HG02759 (cell line): ENCODE data around the gene SLC35A2.

Experiments used
- ATAC-seq: cut with Tn5 transposase; IDR thresholded peaks from one replicate; pipeline ENCODE4 v1.9.1; 2021; ENCODE audit warnings: mild to moderate bottlenecking, moderate library complexity; ENCODE audit not compliant: unreplicated experiment

Gene SLC35A2

DNA sequence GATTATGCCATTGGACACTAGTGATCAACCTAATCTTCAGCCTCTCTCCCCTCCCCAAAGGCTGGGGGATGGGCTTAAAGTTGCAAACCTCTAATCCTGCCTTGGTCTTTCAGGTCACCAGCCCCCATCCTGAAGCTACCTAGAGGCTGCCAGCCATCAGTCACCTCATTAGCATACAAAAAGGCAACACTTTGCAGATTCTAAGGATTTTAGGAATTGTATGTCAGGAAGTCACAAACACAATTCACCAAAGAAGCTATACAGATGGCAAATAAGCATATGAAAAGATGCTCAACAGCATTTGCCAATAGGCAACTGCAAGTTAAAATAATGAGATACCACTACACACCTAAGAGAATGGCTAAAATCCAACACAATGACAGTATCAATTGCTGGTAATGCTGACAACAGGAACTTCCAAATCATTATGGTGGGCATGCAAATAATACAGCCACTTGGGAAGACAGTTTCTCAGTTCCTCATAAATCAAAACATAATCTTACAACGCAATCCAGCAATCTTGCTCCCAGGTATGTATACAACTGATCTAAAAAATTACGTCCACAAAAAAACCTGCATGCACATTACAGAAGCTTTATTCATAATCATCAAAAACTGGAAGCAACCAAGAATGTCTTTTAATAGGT is 16.4 kb upstream of the SLC35A2 start:
- no peak for ATAC-seq

DNA sequence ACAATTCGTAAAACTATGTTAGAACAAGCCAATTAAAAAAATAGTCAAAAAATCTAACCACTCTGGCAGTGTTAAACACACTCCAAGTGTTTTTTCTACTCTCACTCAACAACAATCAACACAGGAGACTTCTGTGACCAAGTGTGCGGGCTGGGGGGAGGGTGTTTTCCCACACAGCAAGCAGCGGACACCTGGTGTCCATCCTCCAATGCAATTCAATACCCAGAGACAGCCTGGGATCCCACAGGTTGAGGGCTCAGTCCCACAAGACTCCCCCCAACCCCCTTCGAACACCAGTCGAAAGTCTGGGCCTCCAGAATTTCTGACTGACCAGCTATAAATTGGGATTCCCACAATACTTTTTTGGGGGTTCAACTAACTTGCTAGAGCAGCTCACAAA is 15.7 kb upstream of the SLC35A2 start:
- ATAC-seq = no peak

DNA sequence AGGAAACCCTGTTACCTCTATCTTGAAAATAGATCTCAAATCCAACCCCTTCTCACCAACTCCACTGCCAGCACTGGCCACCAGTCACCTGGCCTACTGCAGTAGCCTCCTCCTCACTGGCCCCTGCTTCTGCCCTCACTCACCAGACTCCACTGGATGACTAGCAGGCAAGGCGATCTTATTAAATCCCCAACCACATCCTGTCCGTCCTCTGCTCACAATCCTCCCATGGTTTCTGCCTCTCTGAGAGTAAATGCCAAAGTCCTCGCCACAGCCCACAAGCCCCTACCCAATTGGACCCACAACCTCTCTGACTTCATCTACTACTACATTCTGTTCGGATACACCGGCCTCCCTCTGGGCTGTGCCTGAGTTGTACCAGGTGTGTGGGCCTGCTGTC is 12.8 kb upstream of the SLC35A2 start:
- ATAC-seq = no peak

DNA sequence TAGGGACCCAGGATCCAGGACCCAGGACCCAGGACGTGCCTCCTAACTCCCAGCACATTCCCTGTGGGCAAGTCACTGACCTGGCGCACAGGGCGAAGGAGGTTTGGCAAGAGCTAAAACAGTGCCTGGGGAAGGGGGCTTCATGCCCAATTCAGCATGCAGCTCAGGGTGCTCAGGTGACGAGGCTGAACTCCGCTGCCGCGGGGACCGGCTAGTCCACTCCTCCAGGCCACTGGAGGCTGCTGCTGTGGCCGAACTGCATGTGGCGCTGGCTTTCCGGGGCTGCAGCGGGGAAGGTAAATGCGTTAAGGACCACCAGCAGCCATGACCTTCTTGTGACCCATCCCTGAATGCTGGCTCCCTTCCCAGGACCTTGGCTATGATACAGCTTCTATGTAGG is 12.3 kb upstream of the SLC35A2 start:
- ATAC-seq = no peak

DNA sequence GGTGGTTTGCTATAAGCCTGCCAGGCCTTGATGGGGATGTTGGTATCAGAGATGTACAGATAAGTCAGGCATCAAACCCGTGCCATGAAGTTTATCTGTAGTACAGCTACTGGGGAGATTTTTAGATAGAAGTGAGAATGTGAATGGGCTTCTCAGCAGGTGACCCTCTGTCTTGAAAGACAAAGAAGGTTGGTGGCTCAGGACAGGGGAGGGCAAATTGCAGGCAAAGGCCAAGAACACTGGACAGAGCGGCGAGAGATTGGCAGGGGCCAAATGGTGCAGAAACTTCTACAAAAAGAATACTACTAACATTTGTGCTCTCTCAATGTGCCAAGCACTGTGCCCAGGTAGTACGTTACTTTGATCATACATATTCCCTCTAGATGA is 9.3 kb upstream of the SLC35A2 start:
- no peak for ATAC-seq

DNA sequence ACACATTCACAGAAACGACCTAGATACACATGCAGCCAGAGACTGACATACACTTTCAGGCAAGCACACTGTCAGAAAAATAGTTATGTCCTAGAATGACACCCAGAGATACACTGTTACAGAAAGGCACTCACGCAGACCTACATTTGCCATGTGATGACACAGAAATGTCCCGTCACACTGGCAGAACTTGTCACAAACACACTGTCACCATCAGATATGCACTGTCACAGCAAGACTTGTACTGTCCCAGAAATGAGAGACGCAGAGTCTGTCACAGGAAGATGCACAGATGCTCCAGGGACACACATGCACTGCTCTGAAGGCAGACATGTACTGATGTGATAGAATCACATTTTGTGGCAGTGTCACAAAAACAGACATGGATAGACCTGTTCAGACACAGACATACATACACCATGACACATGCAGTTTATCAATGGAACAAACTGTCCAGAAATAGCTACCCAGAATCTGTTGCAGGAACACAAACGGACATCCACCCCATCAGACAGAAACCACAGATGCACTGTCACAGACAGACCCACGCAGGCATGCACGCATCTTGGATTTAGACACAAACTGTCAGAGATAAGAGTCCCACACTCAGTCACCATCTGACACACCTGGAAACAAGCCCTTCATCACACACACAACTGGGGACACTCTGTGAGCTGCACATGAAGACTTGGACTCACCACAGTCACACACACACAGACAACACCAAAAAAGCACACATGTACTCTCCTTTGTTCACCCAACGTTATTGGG is 8.7 kb upstream of the SLC35A2 start:
- ATAC-seq = no peak

DNA sequence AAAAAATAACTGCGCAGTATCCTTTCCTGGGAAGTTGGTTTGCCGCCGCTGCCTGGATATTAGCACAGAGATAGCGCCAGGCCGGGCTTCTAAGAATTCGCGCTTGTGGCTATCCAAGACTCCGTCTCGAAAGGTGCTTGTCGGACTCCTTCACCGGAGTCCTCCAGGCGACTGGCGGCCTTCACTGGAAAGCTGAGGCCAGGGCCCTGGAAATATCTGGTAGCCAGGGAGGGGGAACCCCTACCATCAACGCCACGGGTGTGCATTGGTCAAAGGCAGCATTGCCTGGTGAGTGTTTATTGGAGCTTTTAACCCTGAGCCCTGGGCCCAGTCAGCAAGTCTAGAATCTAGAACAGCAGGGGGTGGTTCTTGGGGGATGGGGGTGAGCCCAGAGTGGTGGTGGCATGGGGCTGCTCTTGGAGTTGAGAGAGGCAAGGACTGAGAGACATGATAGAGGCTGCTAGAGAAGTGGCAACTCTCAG is 8.0 kb upstream of the SLC35A2 start:
- ATAC-seq = no peak

DNA sequence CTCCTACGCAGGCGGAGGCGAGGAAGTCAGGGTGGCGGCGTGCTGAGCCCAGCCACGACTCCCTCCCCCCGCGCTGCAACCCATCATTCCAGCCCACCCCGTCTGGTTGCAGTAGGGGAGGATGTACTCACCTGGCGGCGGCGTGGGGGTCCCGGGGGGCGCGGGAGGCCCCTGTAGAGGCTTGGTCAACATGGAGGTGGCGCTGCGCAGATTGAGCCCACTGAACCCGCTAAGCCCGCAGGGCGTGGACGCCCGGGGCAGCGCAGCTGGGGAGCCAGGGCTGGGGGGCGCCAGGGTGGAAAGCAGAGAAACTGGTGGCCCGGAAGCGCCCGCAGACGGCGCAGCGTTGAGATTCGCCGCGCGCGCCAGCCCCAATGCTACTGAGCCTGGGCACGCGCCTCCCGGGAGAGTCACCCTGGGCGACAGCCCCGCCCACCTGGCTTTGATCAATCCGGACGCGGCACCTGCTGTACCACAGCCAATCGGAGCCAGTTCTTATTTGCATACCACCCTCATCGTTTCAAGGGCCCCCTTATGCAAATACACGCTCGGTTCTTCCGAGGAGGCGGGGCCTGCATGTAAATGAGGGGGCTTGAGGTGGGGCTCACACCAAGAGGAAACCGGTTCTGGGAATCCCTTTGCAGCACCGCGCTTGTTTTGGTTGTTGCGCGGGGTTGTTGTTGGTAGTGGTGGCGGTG is 7.3 kb upstream of the SLC35A2 start, which contains the start of gene PIM2:
PIM2 (minus strand) TSS at position 382 of the 698 bp plus-strand sequence; CDS start at position 192, 190 bp downstream.
- ATAC-seq = peak; percentile 80

DNA sequence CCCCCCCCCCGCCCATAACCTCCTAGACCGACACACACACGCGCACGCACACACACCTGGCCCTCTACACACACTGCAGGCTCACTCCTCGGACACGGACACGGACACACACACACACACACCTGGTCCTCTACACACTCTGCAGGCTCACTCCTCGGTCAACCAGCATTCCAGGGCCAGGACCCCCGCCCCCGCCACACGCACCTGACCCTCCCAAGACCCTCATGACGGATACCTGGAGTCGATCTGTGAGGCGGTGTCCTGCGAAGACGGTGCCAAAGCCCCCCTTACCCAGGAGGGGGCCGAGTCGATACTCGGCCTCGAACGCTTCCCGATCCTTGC is 6.8 kb upstream of the SLC35A2 start:
- ATAC-seq = no peak

DNA sequence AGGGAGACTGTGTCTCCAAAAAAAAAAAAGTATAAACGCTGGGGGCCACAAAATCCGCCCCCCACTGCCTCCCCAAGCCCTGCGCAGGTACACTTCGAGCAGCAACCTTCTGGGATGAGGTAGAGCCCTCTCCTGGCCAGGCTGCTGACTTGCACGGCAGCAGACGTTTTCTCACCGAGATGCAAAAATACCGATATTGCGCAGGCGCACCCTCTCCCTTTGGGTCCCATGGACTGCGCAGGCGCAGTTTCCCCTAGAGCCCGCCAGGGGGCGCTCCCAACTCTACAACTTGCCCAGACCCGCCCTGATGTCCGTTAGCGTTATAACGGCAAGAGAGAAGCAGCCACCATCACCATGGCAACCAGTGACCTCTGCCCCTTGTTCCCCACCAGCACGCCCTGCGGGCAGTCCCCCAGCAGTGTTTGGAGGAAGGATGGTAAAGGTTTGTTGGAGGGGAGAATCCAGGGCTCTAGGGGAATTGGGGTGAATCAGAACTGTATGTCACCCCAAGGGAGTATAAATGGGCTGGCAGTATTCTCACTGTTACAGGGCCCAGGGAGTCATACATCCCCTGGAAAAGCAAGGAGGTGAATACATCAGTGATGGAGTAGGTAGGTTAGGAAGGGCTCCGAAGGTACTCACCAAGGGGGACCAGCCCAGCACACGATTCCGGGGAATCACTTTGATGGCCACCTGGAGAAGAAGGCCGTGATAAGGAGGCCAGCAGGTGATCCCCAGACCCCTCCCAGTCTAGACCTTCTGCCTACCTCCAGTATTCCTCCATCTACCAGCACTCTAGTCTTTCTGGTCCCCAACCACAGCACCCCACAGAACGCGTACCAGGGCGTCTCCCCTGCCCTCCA is 5.9 kb upstream of the SLC35A2 start:
- ATAC-seq = peak; percentile 43

DNA sequence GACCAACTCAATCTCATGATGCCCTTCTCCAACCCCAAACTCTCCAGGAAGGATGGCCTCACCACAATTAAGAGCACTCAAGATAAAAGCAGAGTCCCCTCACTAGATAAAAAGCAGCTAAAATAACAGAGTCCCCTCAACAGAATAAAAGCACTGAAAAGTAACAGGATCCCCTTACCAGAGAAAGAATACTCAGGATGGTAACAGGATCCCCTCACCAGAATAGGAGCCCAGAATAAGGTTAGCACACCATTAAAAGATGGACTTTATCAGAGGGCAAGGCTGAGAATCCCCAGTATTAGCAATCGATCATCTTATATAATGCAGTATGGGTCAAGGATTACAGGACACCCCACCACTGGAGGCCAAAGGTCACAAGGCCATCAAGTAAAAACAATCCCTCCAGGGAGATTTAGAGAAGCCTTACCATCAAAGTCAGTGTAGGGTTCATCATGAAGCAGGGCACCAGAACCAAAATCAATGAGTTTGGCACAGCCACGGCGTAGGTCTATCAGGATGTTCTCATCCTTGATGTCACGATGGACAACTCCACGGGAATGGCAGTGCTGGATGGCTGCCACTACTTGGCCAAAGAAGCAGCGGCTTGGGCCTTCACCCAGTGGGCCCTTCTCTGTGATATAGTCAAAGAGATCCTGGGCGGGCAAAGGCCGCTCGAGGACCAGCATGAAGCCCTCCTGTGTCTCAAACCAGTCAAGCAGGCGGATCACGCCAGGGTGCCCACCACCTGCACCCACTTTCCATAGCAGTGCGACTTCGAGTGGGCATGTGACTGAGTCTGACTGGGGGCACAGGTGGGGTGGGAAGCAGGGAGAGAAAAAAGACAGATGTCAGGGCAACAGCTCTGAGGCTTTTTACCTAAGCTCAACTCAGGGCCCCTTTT is 3.4 kb upstream of the SLC35A2 start:
- ATAC-seq = no peak

DNA sequence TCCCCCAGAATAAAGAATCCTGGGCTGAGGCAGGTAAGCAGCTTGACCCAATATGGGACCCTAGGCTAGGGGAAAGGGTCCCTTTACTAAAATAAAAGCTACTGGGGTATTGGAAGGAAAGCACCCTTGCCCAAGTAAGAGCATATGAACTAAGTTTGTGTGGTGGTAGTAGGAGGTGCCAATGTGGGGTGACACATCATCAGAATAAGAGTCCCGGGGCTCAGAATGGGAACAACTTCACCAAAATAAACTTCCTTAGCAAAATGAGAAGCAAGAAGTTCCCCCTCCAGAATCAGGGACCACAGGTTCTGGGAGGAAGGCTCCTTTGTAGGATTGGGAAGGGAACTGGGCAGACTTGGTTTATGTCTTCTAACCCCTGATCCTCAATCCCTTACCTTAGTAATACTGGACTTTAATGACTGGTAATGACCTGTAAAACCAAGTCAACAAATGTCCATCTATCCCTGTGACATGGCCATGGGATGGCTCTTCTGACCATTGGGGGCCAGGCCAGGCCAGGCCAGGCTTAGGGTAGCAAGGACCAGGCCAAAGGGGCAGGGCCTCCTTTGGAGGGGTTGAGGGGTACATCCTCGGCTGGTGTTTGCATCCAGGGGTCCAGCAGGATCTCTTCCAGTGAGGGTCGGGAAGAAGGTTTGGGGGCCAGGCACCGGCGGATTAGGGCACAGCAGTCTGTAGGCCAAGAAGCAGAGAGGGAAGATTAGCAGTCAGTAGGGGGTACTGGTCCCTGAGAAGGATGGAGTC is 2.3 kb upstream of the SLC35A2 start:
- ATAC-seq = no peak

DNA sequence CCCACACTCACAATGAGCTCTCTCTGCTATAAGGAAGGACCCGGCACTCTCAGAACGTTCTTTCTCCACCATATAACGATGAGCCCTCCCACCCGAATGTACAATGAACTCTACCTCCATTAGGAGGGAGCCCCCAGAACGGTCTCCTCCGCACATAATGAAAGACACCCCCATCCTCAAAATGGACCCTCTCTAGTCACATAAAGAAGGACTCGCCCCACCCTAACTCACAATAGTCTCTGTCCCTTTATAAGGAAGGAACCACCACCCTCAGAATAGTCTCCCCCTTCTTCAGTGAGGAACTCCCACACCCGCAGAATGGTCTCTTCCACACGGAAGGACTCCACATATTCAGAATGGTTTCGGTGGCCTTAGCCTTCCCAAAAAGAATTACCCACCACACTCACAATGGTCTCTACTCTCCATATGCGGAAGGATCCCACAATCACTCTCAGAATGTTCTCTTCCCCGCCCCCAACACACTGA is 477 bp downstream of the SLC35A2 start:
- ATAC-seq = no peak

DNA sequence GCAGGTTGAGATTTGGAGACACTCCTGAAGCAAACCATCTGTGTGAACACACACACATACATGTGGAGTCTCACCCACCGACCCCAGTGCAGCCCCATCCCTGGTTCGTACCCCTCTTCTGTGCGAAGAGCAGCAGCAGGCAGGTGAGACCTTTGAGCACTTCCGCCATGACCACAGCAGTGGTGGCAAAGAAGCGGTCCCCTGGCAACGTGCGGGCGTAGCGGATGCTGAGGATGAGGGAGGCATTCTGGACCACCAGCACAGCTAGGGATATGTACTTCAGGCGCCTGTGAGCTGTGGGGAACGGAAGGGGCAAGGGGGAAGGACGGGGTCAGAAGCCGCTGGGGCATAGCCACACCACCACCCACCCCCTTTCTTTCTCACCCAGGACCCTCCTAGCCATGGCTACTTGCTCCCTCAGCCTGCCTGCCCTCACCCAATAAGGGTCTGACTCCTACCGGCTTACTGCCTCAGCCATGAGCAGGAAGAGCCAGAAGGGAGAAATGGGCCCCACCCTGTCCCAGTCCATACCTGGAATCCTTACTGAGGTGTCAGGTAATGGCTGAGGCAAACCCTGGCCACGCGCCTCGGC is 1.6 kb downstream of the SLC35A2 start:
- no peak for ATAC-seq

DNA sequence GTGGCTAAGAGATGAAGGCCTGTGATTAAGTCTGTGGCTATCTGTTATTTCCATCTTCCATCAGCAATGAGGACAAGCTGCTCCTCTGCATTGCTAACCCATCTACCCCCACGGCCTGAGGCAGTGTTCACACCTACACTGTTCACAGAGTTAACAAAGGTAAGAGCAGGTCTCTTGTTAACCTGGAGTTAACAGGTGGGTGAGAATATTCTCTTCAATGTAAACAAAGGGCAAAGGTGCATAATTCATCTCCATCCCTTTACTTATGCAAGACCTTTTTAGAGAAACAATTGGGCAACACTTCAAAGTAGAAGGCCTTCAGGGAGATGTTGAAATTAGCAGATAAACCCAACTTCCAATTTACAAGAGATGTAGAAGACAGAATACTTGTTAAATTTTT is 2.8 kb downstream of the SLC35A2 start:
- ATAC-seq = no peak

DNA sequence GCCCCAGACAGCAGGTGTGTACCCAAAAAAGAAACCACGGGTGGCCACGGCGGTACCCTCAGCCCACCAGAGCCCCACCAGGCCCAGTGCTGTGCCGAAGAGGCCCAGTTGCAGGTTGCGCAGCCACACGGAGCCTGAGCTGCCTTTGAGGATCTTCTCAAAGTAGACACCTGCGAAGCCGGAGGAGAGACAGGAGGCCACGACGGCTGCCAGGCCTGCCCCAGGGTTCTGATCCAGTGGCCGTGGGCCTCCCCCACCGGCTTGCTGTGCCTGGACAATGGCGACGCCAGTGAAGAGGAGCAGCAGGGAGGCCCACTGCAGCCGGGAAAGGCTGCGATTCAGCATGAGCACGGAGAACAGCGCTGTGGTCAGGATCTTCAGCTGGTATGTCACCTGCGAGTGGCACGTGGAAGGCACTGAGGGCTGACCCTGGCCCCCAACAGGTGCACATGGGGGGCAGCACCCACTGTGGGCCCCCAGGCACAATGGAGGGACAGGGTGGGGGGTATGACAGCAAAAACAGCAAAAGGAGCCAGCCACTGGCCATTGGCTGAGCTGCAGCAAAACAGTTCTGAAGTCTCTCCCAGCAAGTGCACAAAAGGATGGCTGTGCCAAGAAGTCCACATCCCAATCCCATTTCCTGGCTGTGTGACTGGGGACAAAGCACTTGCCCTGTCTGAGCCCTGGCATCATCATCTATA is 6.2 kb downstream of the SLC35A2 start:
- ATAC-seq = no peak

DNA sequence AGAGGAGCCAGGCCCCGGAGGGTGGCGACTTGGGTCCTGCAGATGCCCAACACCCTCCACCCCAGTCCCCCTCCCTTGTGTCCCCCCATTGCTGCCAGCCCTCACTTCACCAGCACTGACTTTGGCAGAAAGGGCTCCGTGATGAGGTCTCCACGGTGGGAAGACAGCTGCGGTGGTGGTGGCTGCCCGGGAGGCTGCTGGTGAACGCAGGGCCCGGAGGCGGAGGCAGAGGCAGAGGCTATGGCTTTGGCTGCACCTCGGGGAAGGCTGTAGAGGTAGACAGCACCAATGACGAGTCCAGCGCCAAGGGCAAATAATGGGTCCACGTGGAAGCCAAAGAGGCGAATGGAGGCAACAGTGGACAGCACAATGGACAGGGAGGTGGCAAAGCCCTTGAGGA is 6.8 kb downstream of the SLC35A2 start:
- ATAC-seq = no peak

DNA sequence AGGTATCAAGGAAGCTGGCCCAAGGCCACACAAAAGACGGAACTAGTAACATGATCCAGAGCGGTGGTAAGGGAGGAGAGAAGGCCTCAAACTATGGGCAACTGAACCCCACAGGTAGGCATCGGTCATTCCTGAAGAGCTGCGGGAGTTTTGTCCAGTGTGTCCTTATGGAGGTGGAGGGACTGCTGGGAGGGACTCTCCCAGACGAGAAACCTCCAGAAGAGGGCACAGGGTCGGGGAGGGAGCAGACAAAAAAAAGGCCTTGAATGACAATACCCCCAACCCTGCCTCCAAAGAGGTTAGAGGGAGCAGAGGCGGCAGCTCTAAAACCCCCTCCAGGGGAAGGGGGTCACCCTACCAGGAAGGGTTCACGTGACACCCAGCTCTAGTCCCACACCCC is 7.3 kb downstream of the SLC35A2 start:
- no peak for ATAC-seq
